ENCODE results near the gene COX7A2.

Gene COX7A2

DNA sequence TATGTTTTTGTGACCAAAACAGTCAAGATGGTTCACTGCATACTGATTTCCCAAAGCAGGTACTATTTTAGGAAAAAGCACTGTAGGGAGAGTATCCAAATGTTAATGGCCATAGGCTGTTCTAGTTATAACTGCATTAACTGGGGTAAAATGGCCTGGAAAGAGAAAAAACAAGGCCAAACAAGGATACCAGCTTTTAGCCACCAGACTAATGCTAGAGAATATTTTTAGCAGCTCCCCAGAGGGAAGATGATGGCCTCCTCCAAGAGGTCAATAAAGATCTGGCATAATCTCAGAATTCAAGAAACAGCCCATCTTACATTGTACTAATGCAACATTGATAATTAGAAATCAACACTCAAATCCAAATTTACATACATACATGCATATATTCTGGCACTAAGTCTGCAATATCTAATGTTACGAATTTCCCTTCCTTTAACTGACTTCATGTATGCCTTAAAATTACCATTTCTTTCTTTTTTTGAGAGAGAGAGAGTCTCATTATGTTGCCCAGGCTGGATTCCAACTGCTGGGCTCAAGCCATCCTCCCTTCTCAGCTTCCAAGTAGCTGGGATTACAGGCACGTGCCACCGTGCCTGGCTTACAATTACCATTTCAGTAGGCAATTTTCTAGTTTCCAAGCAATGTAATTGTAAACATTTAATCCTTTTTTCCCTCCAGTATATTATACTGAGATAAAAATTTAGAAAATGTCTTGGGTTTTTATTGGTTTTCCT lies 9.3 kb downstream of the COX7A2 start:
- Histone ChIP-seq H3K4me3 (ENCODE audit: low read depth in 1 of 2, low read length in 2 of 2) (no peak overlapping the region), H3K9ac (ENCODE audit: low read length) (no peak overlapping the region), H3K36me3 (ENCODE audit: insufficient read depth, low read length) (peaks cover 26% of the 10 kb centered on the region), H3K4me1 (ENCODE audit: insufficient read depth, low read length) (peaks cover 15% of the 10 kb centered on the region), H3K9me3 (ENCODE audit: low read length) (no peaks in the 10 kb centered on the region), H3K27ac (ENCODE audit: low read depth, low read length) (no peak overlapping the region), H3K27me3 (ENCODE audit: control insufficient read depth in 1 of 2, insufficient read depth in 2 of 2, low read length in 2 of 2) (no peaks in the 10 kb centered on the region)

DNA sequence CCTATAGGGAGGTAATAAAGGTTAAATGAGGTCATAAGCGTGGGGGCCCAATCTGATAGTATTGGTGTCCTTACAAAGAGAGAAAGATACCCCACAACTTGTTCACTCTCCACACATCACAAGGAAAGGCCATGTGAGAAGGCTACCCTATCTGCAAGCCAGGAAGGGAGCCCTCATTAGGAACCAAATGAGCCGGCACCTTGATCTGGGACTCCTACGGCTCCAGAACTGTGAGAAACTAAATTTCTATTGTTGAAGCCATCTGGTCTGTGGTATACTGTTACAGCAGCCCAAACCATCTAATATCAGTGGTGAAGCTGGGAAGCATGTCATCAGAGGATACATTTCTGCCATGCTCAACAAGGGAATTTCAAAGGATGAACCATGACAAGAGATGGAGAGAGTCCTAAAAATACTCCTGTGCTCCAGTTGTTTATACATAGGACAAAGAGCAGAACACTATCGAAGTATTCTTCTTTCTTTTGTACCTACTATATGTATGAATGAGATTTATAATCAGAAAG lies 10.4 kb downstream of the COX7A2 start:
- Histone ChIP-seq H3K27me3 (ENCODE audit: control insufficient read depth in 1 of 2, insufficient read depth in 2 of 2, low read length in 2 of 2) (no peaks in the 10 kb centered on the region), H3K4me1 (ENCODE audit: insufficient read depth, low read length) (peaks cover 15% of the 10 kb centered on the region), H3K9ac (ENCODE audit: low read length) (no peak overlapping the region), H3K9me3 (ENCODE audit: low read length) (no peaks in the 10 kb centered on the region), H3K36me3 (ENCODE audit: insufficient read depth, low read length) (peaks cover 19% of the 10 kb centered on the region), H3K27ac (ENCODE audit: low read depth, low read length) (no peak overlapping the region), H3K4me3 (ENCODE audit: low read depth in 1 of 2, low read length in 2 of 2) (no peak overlapping the region)

DNA sequence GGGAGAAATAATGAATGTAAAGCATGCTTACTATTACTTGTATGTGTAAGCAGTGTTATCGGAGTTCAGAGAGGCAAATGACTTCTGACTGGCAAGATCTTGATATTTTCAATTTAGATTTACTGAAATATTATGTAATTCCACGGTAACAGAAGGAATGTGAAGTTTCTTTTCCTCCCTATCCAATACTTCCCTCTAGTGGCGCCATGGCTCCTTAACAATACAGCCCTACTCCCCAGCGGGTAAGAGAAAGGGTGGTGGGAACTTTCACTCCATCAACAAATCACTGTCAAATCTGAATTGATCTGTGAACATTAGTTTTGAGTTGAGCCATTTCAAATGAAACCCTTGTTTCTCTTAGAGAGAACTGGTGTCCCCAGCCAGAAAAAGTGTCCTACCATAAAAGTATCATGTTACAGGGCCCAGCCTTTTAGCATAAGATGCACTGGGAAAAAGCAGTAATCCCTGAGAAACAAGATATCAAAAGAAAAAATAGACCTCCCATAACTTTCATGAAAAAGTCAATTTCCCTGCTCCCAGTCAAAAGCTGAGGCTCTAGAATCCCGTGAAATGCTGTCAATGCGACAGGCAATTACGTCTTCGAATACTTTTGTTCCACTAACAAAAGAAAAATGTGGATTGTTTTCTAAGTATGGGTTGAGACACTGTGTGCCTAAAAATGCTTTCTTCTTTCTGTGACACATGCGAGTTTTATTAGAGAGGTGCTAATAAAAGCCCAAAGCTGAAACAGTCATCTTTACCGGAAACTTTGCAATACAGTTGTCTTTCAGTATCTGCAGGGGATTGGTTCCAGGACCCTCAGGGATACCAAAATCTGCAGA lies 12.9 kb downstream of the COX7A2 start:
- Histone ChIP-seq H3K4me3 (ENCODE audit: low read depth in 1 of 2, low read length in 2 of 2) (no peak overlapping the region), H3K36me3 (ENCODE audit: insufficient read depth, low read length) (no peaks in the 10 kb centered on the region), H3K27me3 (ENCODE audit: control insufficient read depth in 1 of 2, insufficient read depth in 2 of 2, low read length in 2 of 2) (no peaks in the 10 kb centered on the region), H3K9me3 (ENCODE audit: low read length) (no peaks in the 10 kb centered on the region), H3K4me1 (ENCODE audit: insufficient read depth, low read length) (peaks cover 15% of the 10 kb centered on the region), H3K27ac (ENCODE audit: low read depth, low read length) (no peak overlapping the region), H3K9ac (ENCODE audit: low read length) (no peak overlapping the region)

DNA sequence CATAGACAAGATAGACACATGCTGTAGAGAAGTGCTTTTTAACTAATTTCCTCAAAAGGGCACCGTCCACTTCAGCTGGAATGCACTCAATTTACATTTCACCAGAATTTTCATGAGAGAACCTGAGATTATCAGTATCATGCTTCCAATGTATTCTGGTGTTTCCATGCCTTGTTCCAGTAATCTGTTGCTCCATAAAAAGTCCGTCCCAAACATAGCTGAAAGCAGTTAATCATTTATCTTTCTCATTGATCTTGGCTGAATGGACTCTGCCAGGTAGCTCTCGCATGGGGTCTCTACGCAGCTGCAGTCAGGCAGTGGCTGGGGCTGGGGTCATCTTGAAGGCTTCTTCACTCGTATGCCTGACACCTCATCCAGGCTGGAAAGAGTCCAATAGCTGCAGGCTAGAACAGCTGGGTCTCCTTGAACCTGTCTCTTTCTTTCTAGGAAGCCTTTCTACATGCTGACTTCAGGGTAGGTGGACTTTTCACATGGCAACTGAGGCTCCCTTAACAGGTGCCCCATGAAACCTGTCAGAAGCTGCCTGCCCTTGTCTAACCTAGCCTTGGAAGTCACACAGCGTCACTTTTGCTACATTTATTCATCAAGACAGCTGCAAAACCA lies 19.2 kb downstream of the COX7A2 start:
- H3K9ac ChIP-seq (ENCODE audit: low read length): no peak overlapping the region
- no peaks in the 10 kb centered on the region for H3K36me3 ChIP-seq (ENCODE audit: insufficient read depth, low read length)
- H3K27ac ChIP-seq (ENCODE audit: low read depth, low read length): no peak overlapping the region
- no peaks in the 10 kb centered on the region for H3K4me1 ChIP-seq (ENCODE audit: insufficient read depth, low read length)
- no peaks in the 10 kb centered on the region for H3K9me3 ChIP-seq (ENCODE audit: low read length)
- H3K27me3 ChIP-seq (ENCODE audit: control insufficient read depth in 1 of 2, insufficient read depth in 2 of 2, low read length in 2 of 2): no peaks in the 10 kb centered on the region
- H3K4me3 ChIP-seq (ENCODE audit: low read depth in 1 of 2, low read length in 2 of 2): no peak overlapping the region

DNA sequence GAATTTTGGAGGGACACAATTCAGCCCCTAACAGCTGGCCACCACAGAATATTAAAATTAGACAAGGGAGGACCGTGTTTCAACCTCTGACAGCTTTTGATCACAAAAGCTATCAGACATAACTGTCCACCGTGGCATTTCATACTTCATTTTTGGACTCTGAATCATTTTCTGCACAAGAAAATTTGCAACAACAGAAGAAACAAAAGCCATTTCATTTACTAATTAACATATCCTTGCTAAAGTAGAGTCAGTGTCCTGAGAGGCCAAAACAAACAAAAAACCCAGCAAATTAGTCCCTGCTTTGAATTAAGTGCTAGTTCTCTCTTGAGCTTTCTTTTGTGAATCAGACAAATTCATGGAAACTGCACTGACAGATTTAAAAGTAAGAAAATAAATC lies 20.2 kb downstream of the COX7A2 start:
- Histone ChIP-seq H3K36me3 (ENCODE audit: insufficient read depth, low read length) (no peaks in the 10 kb centered on the region), H3K27ac (ENCODE audit: low read depth, low read length) (no peak overlapping the region), H3K9ac (ENCODE audit: low read length) (no peak overlapping the region), H3K4me1 (ENCODE audit: insufficient read depth, low read length) (no peaks in the 10 kb centered on the region), H3K9me3 (ENCODE audit: low read length) (no peaks in the 10 kb centered on the region), H3K4me3 (ENCODE audit: low read depth in 1 of 2, low read length in 2 of 2) (no peak overlapping the region), H3K27me3 (ENCODE audit: control insufficient read depth in 1 of 2, insufficient read depth in 2 of 2, low read length in 2 of 2) (no peaks in the 10 kb centered on the region)

DNA sequence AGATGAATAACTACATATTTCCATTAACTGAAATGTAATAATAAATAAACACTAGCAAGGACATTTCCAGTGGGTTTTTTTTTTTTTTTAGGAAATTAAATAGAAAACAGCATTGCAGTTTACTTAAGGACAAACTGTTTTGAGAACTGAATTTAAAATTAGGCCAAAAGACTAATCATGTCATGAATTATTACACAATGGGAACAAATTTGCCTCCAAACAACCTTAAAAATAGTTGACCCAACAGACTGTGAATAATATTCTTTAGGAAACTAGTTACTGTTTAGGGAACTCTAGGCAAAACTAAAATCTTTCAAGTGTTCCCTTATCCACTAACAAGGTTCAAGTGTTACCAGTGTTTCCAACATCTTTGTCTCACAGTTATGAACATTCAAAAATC lies 21.3 kb downstream of the COX7A2 start:
- peaks cover 4% of the 10 kb centered on the region for H3K4me1 ChIP-seq (ENCODE audit: insufficient read depth, low read length)
- H3K9me3 ChIP-seq (ENCODE audit: low read length): no peaks in the 10 kb centered on the region
- H3K36me3 ChIP-seq (ENCODE audit: insufficient read depth, low read length): no peaks in the 10 kb centered on the region
- no peak overlapping the region for H3K9ac ChIP-seq (ENCODE audit: low read length)
- H3K4me3 ChIP-seq (ENCODE audit: low read depth in 1 of 2, low read length in 2 of 2): no peak overlapping the region
- no peak overlapping the region for H3K27ac ChIP-seq (ENCODE audit: low read depth, low read length)
- H3K27me3 ChIP-seq (ENCODE audit: control insufficient read depth in 1 of 2, insufficient read depth in 2 of 2, low read length in 2 of 2): no peaks in the 10 kb centered on the region

DNA sequence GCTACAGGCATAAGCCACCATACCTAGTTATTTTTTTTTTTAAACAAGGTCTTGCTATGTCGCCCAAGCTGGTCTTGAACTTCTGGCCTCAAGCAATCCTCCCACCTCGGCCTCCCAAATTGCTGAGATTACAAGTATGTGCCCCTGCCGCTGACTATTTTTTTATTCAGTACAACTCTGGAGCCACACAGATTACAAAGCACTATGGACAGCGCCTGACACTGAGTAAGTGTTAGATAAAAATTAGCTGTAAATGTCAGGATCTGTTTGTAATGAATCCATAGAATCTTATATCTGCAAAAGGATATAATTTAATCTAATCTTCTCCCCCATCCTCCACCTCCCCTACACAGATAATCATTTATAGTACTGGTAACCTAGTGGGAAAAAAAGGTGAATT lies 22.5 kb downstream of the COX7A2 start:
- Histone ChIP-seq H3K27me3 (ENCODE audit: control insufficient read depth in 1 of 2, insufficient read depth in 2 of 2, low read length in 2 of 2) (no peaks in the 10 kb centered on the region), H3K9ac (ENCODE audit: low read length) (no peak overlapping the region), H3K27ac (ENCODE audit: low read depth, low read length) (no peak overlapping the region), H3K4me1 (ENCODE audit: insufficient read depth, low read length) (peaks cover 11% of the 10 kb centered on the region), H3K36me3 (ENCODE audit: insufficient read depth, low read length) (no peaks in the 10 kb centered on the region), H3K4me3 (ENCODE audit: low read depth in 1 of 2, low read length in 2 of 2) (no peak overlapping the region), H3K9me3 (ENCODE audit: low read length) (no peaks in the 10 kb centered on the region)

DNA sequence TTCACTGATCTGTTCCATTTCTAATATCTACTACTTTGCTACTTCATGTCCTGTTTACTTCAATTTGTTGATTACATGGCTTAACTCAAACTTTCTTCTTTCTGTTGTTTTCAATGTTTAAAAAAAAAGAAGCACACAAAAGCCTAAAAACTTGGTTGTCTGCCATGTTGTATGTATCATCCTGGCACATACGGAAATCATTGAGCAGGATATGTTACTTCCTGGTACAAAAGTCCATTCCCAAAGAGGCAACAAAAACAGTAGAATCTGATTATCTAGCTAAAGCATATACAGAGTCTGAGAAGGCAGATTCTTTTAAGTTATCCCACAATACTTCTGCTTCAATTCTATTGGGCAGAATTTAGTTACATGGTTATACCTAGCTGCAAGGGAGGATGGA lies 23.2 kb downstream of the COX7A2 start:
- no peak overlapping the region for H3K9ac ChIP-seq (ENCODE audit: low read length)
- no peak overlapping the region for H3K27ac ChIP-seq (ENCODE audit: low read depth, low read length)
- H3K36me3 ChIP-seq (ENCODE audit: insufficient read depth, low read length): no peaks in the 10 kb centered on the region
- H3K27me3 ChIP-seq (ENCODE audit: control insufficient read depth in 1 of 2, insufficient read depth in 2 of 2, low read length in 2 of 2): no peaks in the 10 kb centered on the region
- H3K4me1 ChIP-seq (ENCODE audit: insufficient read depth, low read length): peaks cover 11% of the 10 kb centered on the region
- no peaks in the 10 kb centered on the region for H3K9me3 ChIP-seq (ENCODE audit: low read length)
- no peak overlapping the region for H3K4me3 ChIP-seq (ENCODE audit: low read depth in 1 of 2, low read length in 2 of 2)

DNA sequence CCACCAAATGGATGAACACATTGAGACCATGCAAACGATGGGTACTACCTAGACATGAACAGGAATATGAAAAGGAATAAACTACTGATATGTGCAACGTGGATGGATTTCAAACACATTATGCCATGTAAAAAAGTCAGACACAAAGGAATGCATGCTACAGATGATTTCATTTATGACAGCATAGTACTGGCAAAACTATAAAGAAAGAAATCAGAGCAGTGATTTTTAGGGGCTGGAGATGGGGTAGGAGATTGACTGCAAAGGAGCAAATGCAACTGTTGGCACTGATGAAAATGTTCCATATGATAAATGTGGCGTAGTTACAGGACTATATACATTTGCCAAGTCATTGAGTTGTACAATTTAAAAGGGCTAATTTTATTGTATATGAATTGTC lies 24.3 kb downstream of the COX7A2 start:
- peaks cover 11% of the 10 kb centered on the region for H3K4me1 ChIP-seq (ENCODE audit: insufficient read depth, low read length)
- H3K4me3 ChIP-seq (ENCODE audit: low read depth in 1 of 2, low read length in 2 of 2): no peak overlapping the region
- no peak overlapping the region for H3K27ac ChIP-seq (ENCODE audit: low read depth, low read length)
- H3K9ac ChIP-seq (ENCODE audit: low read length): no peak overlapping the region
- H3K36me3 ChIP-seq (ENCODE audit: insufficient read depth, low read length): no peaks in the 10 kb centered on the region
- H3K9me3 ChIP-seq (ENCODE audit: low read length): no peaks in the 10 kb centered on the region
- H3K27me3 ChIP-seq (ENCODE audit: control insufficient read depth in 1 of 2, insufficient read depth in 2 of 2, low read length in 2 of 2): no peaks in the 10 kb centered on the region

DNA sequence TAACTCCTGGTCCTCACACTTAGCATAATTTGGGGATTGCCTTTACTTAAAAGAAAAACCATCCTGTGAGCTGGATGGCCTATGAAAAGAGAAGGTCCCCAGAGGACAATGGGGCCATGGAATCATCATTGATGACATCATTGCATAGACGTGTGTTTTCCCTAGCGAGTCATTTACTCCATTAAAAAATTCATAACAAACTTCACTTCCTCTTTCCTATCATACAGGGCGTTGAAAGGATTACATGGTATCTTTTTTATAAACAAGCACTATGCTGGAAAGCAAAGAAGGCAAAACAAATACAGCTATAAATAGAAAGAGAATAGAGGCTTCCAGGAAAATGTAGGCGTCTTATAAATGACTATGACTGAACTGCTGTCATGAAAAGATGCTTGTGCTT lies 26.4 kb downstream of the COX7A2 start:
- H3K27ac ChIP-seq (ENCODE audit: low read depth, low read length): no peak overlapping the region
- H3K36me3 ChIP-seq (ENCODE audit: insufficient read depth, low read length): no peaks in the 10 kb centered on the region
- no peaks in the 10 kb centered on the region for H3K27me3 ChIP-seq (ENCODE audit: control insufficient read depth in 1 of 2, insufficient read depth in 2 of 2, low read length in 2 of 2)
- H3K4me3 ChIP-seq (ENCODE audit: low read depth in 1 of 2, low read length in 2 of 2): no peak overlapping the region
- no peaks in the 10 kb centered on the region for H3K9me3 ChIP-seq (ENCODE audit: low read length)
- peaks cover 11% of the 10 kb centered on the region for H3K4me1 ChIP-seq (ENCODE audit: insufficient read depth, low read length)
- no peak overlapping the region for H3K9ac ChIP-seq (ENCODE audit: low read length)

DNA sequence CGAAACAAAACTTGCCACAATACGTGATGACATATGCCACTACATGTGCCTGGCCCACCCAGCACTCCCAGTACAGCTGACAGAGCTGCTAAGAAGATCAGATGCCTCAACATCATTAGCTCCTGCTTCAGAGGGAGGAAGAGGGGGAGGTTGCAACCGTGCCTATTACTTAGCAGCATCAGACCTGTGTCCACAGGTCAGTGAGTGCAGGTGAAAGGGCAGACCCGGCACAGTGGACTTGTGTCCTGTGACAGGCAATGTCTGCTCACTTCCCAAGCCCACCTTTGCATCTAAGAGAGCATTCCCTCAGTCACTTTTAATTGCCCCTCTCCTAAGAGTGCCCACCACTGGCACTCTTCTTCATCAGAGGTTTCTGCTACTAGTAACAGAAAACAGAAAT lies 28.3 kb downstream of the COX7A2 start:
- H3K27me3 ChIP-seq (ENCODE audit: control insufficient read depth in 1 of 2, insufficient read depth in 2 of 2, low read length in 2 of 2): no peaks in the 10 kb centered on the region
- H3K4me1 ChIP-seq (ENCODE audit: insufficient read depth, low read length): peaks cover 11% of the 10 kb centered on the region
- H3K9ac ChIP-seq (ENCODE audit: low read length): no peak overlapping the region
- no peaks in the 10 kb centered on the region for H3K9me3 ChIP-seq (ENCODE audit: low read length)
- H3K36me3 ChIP-seq (ENCODE audit: insufficient read depth, low read length): no peaks in the 10 kb centered on the region
- no peak overlapping the region for H3K27ac ChIP-seq (ENCODE audit: low read depth, low read length)
- no peak overlapping the region for H3K4me3 ChIP-seq (ENCODE audit: low read depth in 1 of 2, low read length in 2 of 2)

All from muscle layer of colon (tissue), 2 donors.